Bronchial epithelial cell (primary cell): ENCODE measurements around the gene POU4F2. TPM values are rescaled to one million over a fixed set of nuclear protein-coding genes. Genes with fewer than 3 reads are reported as not detected.
"Not testable (repeated sequence)": the region's sequence is repeated elsewhere in the genome, so short reads cannot be mapped to it uniquely, and the experiment has no call there.

ENCODE experiments used
- DNase-seq: peaks from one replicate; pipeline ENCODE4 v3.0.0-alpha.2; 2010; ENCODE audit warnings: low read depth
- FAIRE-seq: peaks from 2 replicates; lab custom pipeline; 2011; peaks lifted over from hg19 to GRCh38; lab: Jason Lieb, UNC
- H3K27me3 ChIP-seq: 2 replicates; pipeline ENCODE4 v1.5.1; 2011; ENCODE audit warnings: low read length; ENCODE audit not compliant: control insufficient read depth, insufficient read depth
- H3K36me3 ChIP-seq: 2 replicates; pipeline ENCODE4 v1.5.1; 2011; ENCODE audit warnings: low read length; ENCODE audit not compliant: control insufficient read depth, insufficient read depth
- H3K4me3 ChIP-seq: 2 replicates; pipeline ENCODE4 v1.5.1; 2011; ENCODE audit warnings: mild to moderate bottlenecking, low read depth, low read length, control low read depth
- CTCF ChIP-seq: IDR thresholded peaks from 2 replicates; pipeline ENCODE4 v1.5.1; 2011; ENCODE audit warnings: mild to moderate bottlenecking, moderate library complexity, low read length, control low read depth, inconsistent platforms; ENCODE audit not compliant: insufficient read depth, severe bottlenecking
- total RNA-seq: library from RNA; depleted of rRNA; stranded (reverse); fragments of >200 nt; gene quantifications from 2 replicates; pipeline ENCODE4 v1.2.1, GENCODE V29; 2014

The POU4F2 gene
- total RNA-seq, 1 donor from 2014 or later = not detected

- no peaks in the 10 kb centered on the region for H3K36me3 ChIP-seq
- no peak overlapping the region for H3K4me3 ChIP-seq
- DNase-seq (no peak), FAIRE-seq (no peak)
- no peak for TF ChIP-seq CTCF
- peaks cover 30% of the 10 kb centered on the region for H3K27me3 ChIP-seq
Observed at GRCh38 chr4:146655521-146655856, 16.8 kb downstream of the POU4F2 start.

GRCh38 chr4:146661367-146661766, 22.7 kb downstream of the POU4F2 start:
- TF ChIP-seq CTCF = no peak
- FAIRE-seq (no peak), DNase-seq (no peak)
- H3K27me3 ChIP-seq = no peaks in the 10 kb centered on the region
- no peaks in the 10 kb centered on the region for H3K36me3 ChIP-seq
- H3K4me3 ChIP-seq = no peak overlapping the region

GRCh38 chr4:146663968-146664311, 25.2 kb downstream of the POU4F2 start:
- not testable (repeated sequence) for FAIRE-seq, H3K27me3 ChIP-seq, H3K4me3 ChIP-seq, DNase-seq, H3K36me3 ChIP-seq

GRCh38 chr4:146674829-146675570, 36.3 kb downstream of the POU4F2 start:
- H3K36me3 ChIP-seq = no peaks in the 10 kb centered on the region
- DNase-seq (peak; percentile 26), FAIRE-seq (no peak)
- H3K27me3 ChIP-seq = no peaks in the 10 kb centered on the region
- TF ChIP-seq CTCF = no peak
- H3K4me3 ChIP-seq = no peak overlapping the region

Other genes with a start within 250 kb of the POU4F2 start
- gene SLC10A7, start 117.0 kb upstream of the POU4F2 start, total RNA-seq = 7.4 and 10.4 TPM in 2 replicates